ENCODE results near the gene DLG2.

DNA sequence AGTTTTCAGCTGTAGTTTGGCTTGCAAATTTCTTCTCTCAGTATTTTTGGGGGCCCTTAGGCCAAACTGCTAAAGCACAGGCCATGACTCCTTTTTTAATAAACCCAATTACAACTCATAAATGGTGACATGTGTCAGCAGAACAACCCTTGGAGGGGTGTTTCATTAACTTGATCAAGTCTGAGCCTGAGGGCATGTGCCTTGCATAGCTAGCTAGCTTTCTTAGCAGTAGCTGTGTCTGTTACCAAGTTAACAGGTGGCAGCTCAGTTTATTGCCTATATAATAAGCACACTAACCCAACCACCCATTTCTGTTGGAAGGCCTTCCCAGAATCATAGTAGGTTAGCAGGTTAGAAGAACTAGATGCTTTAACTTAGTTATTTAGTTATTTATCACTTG, 1390.7 kb downstream of the DLG2 start:
- TF ChIP-seq, protein P1, sequence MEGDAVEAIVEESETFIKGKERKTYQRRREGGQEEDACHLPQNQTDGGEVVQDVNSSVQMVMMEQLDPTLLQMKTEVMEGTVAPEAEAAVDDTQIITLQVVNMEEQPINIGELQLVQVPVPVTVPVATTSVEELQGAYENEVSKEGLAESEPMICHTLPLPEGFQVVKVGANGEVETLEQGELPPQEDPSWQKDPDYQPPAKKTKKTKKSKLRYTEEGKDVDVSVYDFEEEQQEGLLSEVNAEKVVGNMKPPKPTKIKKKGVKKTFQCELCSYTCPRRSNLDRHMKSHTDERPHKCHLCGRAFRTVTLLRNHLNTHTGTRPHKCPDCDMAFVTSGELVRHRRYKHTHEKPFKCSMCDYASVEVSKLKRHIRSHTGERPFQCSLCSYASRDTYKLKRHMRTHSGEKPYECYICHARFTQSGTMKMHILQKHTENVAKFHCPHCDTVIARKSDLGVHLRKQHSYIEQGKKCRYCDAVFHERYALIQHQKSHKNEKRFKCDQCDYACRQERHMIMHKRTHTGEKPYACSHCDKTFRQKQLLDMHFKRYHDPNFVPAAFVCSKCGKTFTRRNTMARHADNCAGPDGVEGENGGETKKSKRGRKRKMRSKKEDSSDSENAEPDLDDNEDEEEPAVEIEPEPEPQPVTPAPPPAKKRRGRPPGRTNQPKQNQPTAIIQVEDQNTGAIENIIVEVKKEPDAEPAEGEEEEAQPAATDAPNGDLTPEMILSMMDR (conservative IDR thresholded peaks at IDR 0.05 in 1 of 2, IDR thresholded peaks at IDR 0.05 in 1 of 2; ENCODE audit: extremely low read depth in 1 of 2, insufficient read depth in 1 of 2, low read depth in 1 of 2, low read length in 2 of 2), result no peak
- TF ChIP-seq EZH2 (IDR thresholded peaks at IDR 0.05; ENCODE audit: borderline replicate concordance, low read length), result no peak
